HG02870 (cell line): Measurements from ENCODE around the gene SYT7.

Source experiments
- ATAC-seq: cut with Tn5 transposase; IDR thresholded peaks from one replicate; pipeline ENCODE4 v1.9.1; 2021; ENCODE audit warnings: mild to moderate bottlenecking, moderate library complexity; ENCODE audit not compliant: unreplicated experiment

Gene SYT7

DNA sequence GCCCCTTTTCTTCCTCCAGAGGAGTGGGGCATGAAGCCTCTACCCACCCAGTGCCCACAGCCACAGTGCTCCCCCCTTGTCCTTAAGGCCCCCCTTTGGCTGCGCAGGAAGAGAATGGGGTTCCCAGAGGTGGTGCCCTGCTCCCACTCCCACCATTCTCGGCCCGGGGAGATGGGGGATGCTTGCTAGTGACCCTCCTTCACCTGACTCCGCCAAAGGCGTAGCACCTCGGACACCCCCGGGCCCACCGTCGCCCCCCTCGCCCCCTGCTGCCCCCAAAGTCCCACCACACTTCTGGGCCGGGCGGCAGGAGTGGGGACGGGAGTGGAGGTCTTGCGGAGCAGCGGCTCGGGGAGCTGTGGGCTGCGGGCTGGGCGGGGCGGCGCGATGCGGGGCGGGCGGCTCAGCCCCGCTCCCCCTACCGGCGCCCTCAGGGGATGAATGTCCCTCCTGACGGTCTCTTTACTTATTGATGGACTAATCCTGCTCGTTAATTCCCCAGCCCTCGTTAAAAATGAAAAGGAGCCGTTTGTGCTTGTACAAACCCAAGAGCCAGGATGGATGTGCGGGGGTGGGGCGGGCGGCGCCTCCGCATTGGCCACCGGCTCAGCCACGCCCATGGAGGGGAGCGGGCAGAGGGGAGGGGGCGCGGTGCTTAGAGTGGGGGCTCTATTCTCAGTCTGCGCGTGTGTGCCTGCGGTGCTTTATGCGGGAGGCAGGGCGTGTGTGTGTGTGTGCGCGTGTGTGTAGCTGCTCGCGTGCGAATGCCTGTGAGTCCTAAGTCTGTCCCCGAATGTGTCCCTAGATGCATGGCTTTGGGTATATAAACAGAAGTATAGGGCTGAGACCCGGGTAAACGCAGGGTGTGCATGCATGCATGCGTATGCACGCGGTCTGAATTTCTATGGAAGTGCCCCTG, 25.6 kb downstream of the SYT7 start:
- ATAC-seq = no peak

DNA sequence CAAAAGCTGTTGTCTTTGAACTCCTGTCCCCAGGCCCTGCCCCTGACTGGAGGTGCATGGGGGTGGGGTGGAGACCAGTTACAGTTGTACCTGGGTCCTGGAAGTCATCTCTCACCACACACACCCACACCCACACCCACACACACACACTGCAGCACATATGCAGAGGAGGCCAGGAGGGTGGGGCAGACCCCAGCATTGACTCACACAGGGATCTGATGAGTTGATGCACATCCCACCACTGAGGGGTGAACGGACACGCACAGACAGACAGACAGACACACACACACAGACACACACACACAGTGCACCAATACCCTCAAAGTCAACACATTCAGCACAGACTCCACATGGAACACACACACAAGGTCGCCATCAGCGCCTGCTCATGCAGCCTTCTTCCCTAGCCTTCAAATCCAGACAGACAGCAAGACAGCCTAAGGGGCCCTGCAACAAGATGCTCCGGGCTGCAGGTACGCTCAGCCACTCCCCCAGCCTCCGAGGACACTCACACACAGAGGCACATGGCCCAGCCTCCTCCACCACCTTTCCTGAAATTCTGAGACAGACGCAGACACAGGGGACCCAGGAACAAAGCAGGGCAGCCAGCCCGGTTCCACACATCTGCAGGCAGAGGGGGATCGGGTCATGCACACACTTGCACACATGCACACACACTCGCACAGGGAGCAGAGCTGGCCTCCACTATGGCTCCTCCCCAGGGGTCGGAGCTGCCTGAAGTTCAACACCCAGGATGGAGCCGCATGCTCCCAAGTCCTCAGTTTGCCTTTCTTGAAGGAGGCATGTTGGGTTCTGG, 26.5 kb downstream of the SYT7 start:
- no peak for ATAC-seq

DNA sequence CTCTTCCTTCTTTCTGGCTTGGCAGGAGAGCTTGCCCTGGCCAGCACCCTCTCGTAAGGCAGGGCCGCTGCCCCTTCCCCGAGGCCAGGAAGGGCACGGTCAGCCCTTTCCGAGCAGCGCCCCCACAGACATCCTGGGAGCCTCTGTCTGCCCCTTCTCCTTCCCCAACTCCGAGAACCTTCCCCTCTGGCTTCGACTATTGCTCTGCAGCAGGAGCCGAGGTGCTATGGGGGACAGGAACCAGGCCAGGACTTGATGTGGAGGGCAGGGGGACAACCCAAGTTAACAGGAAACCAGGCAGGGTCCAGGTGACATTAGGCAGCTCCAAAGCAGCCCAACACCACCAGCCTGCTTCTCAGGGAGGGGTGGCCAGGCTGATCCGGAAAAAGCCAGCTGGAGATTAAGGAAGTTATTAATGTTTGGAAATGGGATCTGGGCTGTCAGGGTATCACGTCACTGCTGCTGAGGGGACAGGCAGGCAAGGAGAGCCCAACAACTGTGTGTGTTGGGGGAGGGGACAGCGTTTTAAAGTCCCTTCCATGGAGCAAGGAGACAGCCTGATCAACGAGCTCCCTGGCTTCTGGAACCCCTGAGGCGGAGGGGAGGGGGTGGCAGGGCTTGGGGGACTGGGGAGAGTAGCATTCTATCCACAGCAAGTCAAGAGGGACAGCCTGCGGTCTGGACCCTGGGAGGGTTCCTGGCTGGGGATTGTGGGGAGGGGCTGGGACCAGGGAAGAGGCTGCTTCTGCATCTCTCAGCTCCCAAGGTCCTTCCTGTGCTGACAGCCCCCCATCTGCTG, 27.3 kb downstream of the SYT7 start:
- ATAC-seq = no peak

DNA sequence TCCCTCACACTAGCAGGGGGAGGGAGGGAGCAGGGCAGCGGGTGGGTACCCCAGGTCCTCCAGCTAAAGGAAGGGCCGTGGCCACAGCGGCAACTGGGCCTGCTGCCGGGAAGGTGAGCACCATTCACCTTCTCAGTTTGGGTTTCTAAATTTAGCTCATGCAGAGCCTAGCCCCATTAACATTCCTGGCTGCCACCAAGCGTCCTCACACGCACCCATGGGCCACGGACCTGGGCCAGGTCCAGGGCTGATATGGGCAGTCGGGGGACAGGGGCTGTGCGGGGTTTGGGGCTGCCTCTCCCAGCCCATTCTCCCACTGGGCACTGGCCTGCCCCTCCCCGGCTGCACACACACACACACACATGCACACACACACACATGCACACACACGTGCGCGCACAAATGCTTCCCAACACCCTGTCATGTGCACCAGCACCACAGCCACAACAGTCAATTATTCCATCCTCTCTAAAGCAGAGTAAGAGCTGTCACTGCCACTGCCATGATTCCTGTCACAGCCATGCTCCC, 28.7 kb downstream of the SYT7 start:
- ATAC-seq = no peak

DNA sequence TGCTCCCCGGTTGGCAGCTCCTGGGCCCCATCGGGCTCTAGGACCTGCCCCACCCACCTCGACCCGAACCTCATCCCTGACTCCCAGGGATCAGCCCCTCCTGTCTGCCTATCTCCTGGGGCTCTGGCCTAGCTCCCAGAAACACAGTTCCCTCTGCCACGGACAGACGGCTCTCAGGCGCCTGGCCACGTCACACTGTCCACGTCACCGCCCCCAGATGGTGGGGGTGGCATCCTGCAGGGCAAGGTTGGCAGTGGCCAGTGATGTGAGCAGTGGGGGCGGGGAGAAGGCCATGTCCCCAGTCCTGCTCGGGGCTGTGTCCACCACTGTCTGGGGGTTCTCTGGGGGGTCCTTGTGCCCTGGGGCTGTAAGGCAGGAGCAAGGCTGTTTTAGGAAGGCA, 29.2 kb downstream of the SYT7 start:
- no peak for ATAC-seq

DNA sequence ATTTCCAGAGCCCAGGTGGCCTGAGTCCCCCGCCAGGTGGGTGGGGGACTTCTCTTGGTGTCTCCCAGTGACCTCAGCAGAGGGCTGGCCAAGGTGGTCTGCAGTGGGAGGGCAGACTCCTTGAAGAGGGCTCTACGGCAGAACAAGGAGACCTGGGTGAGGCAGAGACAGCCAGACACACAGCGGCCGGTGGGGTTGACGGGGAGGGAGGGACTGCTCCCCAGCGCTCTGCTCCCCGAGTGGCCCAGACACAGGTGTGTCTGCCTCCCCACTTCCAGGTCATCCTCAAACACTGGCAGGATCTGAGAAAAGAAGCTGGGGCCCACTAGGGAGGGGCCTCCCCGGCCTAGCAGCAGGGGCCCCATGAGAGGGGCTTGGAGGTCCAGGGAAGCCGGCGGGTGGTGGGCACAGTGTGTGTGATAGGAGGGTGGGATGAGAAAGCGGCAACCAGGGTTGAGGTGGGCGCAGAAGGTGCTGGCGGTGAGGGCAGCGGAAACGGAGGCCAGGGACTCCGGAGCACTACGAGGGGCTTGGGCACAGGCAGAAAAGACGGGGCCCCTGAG, 30.1 kb downstream of the SYT7 start:
- no peak for ATAC-seq

DNA sequence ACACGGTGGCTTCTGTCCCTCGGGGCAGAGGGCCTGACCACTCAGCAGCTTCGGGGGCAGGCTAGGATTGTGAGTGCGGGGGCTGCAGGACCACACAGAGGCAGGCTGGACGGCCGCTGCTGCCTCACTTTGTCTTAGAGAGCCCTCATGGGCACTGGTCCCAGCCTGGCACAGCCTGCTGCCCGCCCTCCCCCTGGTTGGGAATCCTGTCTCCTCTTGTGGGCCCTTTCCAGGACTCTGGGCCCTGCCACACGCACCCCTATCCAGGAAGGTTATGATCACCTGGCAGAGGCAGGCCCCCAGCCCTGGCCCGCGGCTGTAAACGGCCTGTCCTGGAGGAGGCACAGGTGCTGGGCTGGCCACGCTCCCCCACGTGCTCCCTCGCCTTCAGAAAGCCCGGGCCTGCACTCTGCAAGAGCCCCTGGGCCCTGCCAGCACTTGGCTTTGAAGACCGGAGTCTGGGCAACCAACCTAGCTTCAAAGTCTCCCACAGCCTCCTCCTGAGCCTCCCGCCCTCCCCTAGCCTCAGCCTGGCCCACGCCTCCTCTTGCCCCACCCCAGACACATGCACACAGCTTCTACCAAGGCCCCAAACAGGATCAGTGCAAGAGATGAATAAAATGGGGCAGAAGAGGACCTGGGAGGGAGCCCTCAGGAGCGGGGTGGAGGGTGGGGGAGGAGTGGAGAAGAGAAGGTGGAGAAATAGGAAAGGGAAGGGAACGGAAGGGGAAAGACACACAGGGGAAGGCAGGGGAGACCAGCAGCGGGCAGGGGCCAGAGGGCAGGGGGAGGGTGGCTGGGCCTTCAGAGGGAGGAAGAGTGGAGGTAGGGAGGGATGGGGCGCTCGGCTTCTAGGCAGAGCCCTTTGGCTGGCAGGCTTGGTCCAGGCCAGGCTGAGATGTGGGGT, 31.0 kb downstream of the SYT7 start:
- no peak for ATAC-seq

DNA sequence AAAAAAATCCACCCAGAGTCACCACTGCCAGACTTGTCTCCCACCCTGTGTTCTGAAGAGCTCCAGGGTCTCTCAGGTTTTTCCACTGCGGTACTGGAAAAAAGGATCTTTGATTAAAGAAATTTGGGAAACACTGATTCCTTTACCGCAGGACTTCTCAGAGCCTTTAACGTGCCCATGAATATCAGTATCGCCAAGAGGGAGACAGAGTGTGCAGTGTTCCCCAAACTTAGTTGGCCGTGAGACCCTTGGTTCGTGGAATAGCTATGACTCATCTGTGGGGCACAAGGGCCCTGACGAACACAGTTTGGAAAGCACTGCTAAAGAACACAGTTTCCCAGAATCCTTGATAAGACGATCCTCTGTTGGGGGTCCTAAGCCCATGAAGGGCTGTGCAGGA, 31.7 kb downstream of the SYT7 start:
- no peak for ATAC-seq

DNA sequence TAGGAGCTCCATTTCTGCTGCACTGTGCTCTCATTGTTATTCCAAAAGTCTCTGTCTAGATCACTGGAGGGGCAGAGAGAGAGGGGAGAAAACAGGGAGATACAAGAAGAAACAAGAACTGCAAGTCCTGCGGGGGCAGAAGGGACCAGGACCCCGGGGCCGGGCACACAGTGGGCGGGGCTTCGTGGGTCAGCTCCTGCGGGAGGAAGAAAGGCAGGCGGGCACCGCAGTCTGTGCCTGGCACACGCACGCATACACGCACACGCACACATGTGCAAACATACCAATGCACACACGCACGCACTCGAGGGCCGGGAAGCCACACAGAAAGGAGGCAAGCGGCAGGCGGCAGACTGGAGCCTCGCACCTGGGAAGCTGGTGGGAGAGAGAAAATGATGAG, 33.6 kb downstream of the SYT7 start:
- ATAC-seq = no peak

DNA sequence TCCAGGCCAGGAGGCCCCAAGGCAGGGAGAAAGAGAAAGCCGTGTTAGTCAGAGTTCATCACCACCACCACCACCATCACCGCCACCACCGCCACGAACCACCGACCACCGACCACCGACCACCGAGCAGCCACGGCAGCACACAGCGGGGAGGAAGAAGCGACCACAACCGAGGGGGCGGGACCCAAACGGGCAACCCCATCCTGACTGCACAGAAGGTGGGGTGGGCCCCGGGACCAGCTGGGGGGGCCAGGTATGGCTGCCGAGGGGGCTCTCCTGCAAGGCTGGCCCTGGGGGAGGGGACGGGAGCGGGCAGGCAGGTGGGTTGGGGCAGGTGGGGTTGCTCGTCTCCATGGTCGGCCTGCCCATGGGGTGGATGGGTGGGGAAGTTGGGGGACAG, 34.2 kb downstream of the SYT7 start:
- ATAC-seq = no peak

DNA sequence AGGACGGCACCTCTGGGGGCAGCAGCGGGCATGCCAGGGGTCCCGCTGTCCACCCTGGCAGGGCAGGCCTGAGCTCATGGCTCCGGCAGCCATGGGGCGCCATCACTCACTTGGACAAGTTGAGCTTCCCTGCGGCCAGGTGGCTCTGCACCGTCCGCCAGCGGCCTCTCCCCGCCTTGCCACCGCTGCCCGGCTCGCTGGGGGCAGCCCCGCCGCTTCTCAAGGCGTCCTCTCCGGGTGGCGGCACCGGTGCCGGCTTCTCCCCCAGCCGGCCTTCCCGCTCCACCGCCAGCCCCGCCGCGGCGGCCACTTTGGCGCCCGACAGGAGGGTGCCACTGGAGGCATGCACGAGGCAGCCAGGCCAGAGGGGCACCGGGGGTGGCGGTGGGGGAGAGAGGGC, 35.0 kb downstream of the SYT7 start:
- ATAC-seq = no peak

DNA sequence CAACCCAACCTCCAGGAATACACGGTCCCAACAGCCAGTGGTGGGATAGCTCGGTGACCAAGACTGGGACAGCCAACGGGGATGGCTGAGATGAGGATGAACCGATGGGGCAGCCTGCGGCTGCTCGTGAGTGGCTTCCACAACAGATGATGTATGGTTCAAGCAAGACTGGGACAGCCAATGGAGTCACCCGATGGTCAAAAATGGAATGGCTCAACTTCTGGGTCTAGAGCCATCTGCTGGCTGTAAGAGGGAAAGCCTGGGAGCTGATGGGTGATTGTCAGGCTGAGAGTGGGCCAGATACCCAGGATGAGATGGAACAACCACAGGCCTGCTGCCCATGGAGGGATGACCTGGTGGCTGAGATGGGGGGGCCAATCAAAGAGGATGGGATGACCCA, 35.5 kb downstream of the SYT7 start:
- ATAC-seq = no peak

DNA sequence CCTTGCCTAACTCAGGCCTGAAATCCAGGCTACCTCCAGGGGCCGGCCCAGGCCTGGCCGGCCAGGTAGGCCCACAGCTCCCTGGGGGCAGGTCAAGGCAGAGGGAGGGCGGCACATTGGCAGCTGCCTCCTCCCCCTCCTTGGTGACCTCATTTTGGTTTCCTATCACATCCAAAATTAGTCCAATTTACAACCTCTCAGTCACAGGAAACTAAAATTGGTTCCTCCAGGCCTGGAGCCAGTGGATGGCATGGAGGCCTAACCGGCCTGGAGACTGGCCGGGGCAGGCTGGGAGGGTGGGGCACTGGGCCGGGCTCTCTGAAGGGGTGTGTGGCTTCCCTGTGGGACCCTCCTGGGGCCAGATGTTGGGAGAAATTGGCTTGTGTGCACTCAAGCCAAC, 36.4 kb downstream of the SYT7 start:
- no peak for ATAC-seq

DNA sequence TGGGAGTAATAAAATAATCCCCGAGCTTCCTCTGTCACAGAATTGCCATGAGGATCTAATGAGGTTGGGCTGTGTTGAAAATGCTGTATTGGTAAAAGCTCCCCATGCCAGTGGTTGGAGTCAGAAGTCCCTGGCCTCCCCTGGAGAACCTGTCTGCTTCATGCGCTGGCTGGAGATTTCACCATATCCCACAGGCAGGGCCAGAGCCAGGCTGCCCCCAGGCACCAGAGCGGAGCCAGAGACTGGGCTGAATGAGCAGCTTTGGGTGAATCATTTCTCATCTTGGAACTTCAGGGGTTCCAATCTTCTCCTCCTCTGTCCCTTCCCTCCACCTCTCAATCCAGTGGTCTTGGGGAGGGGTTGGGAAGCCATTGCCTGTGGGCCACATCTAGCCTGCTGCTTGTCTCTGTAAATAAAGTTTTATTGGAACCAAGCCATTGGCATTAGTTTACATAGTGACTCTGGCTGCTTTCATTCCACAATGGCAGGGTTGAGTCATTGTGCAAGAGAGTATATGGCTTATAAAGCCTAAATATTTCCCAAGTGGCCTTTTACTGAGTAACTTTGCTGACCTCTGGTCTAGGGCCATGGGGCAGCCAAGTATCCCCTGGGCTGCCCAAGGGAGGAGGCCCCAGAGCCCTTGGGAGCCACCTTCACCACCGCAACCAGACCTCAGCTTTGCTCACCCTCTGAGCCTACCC, 37.1 kb downstream of the SYT7 start:
- no peak for ATAC-seq

DNA sequence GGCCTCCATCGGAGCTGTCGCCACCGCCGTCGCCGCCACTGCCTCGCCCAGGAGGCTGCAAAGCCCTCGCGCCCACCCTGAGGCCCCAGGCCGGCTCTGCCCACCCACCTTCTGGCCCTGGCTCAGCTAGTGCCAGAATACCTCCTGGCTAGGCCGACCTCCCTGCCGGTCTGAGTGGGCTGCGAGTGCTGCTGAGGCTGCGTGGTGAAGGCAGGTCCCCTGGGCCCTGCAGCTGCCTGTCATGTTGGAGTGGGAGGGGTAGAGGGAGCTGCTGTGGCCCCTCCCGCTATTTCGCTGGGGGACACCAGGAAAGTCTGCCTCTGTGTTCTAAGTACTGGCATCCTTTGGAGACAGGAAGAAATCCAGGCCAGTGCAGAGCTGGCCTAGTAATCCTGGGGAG, 38.2 kb downstream of the SYT7 start:
- no peak for ATAC-seq

DNA sequence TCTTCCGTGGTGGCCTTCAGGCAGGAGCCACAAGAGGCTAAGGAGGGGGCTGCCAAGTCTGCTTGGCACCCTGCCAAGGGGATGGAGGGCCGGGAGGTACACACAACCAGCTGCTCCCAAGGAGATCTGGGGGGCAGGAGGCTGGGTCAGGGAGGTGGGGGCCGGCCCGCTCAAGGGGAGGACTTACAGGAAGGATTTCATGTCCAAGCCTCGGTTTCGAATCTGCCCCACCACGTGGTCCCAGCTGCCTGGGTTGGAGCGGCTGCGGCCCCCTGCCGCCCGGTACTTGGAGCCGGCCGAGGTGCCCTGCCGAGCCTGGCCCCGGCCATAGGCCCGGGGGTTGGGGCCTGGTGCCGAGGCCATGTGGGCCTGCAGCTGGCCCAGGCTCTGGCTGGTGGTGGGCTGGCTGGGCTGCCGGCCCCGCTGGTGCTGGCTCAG, 38.8 kb downstream of the SYT7 start:
- no peak for ATAC-seq

DNA sequence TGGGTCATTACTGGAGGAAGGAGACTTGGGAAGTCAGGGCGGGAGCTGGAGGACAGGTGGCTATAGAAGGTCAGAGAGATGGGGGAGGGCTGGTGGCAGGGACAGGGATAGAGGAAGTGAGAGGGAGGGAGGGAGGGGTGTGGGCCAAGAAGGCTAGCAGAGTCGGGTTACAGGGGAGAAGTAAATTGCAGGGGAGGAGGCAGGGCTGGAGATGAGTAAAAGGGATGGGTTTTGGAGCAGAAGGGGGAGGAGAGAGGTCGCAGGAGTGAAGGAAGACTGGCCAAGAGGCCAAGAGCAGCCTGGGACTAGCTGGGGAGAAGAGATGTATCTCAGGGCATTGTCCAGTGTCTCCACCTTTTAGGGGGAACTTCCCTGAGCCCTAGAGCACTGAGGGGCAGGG, 39.3 kb downstream of the SYT7 start:
- no peak for ATAC-seq

DNA sequence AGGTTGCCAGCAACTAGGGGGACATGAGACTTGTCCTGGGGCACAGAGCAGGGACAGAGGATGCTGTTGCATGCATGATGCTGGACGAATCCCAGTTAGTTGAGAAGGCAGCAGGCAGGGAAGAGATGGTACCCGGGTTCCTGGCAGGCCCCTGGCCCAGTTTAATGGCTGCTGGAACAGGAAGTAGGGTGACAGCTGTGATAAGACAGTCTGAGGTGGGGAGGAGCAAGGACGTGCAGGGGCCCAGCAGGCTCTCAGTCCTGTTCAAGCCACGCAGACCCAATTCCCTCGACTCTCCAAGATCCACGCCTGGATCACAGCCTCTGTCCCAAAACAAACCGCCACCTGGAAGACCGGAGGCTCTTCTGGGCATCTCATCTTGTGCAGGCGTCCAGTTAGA, 40.3 kb downstream of the SYT7 start:
- ATAC-seq = no peak

DNA sequence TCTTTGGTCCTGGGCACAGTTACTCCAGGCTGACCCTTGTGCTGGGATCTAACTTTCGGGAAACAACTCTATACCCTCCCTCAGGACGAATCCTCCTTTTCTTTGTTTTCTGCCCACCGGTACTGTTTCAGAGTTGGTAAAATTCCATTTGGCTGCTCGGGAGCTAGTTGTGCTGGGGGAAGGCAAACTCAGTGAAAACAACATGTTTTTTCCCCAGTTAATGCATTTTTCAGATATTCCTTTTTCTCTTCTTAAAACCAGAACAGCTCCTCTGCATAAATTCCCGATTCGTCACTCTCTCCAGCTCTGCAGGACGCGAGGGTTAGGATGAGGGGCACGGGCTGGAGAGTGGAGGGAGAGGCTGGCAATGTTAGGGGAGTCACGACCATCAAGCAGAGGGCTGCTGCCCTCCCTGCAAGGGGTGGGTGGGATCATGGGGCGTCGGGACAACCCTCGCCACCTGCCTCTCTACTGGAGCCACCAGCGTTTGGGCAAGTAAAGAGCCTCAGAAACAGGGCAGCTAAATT, 41.0 kb downstream of the SYT7 start:
- ATAC-seq = no peak
